OCI-LY1 (cell line): ENCODE results near the gene COL18A1.

Experiments
- H2AFZ ChIP-seq: fragments of 200-600 bp; sonication (generic), shearing (Covaris generic); 2 replicates; pipeline ENCODE4 v1.6.0; 2014; ENCODE audit warnings: antibody characterized with exemption, mild to moderate bottlenecking, low read length
- H3F3A ChIP-seq: fragments of 200-600 bp; sonication (generic), shearing (Covaris generic); 2 replicates; pipeline ENCODE4 v1.6.0; 2014; ENCODE audit warnings: mild to moderate bottlenecking, antibody characterized with exemption, low read length, moderate library complexity; ENCODE audit not compliant: insufficient read depth
- H3K27ac ChIP-seq: fragments of 200-600 bp; sonication (generic); 2 replicates; pipeline ENCODE4 v1.5.1; 2014; ENCODE audit warnings: low read length, mixed run types, mild to moderate bottlenecking, low read depth; ENCODE audit not compliant: poor library complexity, severe bottlenecking
- H3K27me3 ChIP-seq: fragments of 200-600 bp; sonication (generic); 2 replicates; pipeline ENCODE4 v1.6.0; 2014; ENCODE audit warnings: antibody characterized with exemption, mild to moderate bottlenecking, low read length, moderate library complexity; ENCODE audit not compliant: insufficient read depth
- H3K36me3 ChIP-seq: fragments of 200-600 bp; sonication (generic); 2 replicates; pipeline ENCODE4 v1.6.1; 2014; ENCODE audit warnings: mild to moderate bottlenecking, antibody characterized with exemption, low read length, moderate library complexity, mixed read lengths; ENCODE audit not compliant: insufficient read depth
- H3K4me1 ChIP-seq: fragments of 200-600 bp; sonication (generic); 2 replicates; pipeline ENCODE4 v1.5.1; 2014; ENCODE audit warnings: mild to moderate bottlenecking, low read length, moderate library complexity; ENCODE audit not compliant: insufficient read depth, severe bottlenecking
- H3K4me2 ChIP-seq: fragments of 200-600 bp; sonication (generic), shearing (Covaris generic); 2 replicates; pipeline ENCODE4 v1.6.1; 2014; ENCODE audit warnings: low read length
- H3K4me3 ChIP-seq: fragments of 200-600 bp; sonication (generic); 2 replicates; pipeline ENCODE4 v1.5.1; 2014; ENCODE audit warnings: low read length, low read depth, mild to moderate bottlenecking, mixed read lengths; ENCODE audit not compliant: poor library complexity, severe bottlenecking
- H3K79me2 ChIP-seq: fragments of 200-600 bp; shearing (Covaris generic); 2 replicates; pipeline ENCODE4 v1.6.1; 2016; ENCODE audit warnings: mixed run types, low read length, mixed read lengths; ENCODE audit not compliant: insufficient read depth
- H3K9ac ChIP-seq: fragments of 200-600 bp; sonication (generic), shearing (Covaris generic); 2 replicates; pipeline ENCODE4 v1.6.1; 2014; ENCODE audit warnings: mild to moderate bottlenecking, low read length, mixed read lengths
- H3K9me2 ChIP-seq: fragments of 200-600 bp; sonication (generic), shearing (Covaris generic); 2 replicates; pipeline ENCODE4 v1.6.1; 2014; ENCODE audit warnings: low read depth, mild to moderate bottlenecking, low read length, mixed read lengths
- H3K9me3 ChIP-seq: fragments of 200-600 bp; shearing (Covaris generic); 2 replicates; pipeline ENCODE4 v1.6.1; 2014; ENCODE audit warnings: low read length, mixed read lengths
- H4K20me1 ChIP-seq: fragments of 200-600 bp; sonication (generic), shearing (Covaris generic); 2 replicates; pipeline ENCODE4 v1.6.0; 2016; ENCODE audit warnings: mild to moderate bottlenecking, low read length; ENCODE audit not compliant: insufficient read depth
- EZH2 ChIP-seq: fragments of 200-600 bp; sonication (generic), shearing (Covaris generic); IDR thresholded peaks from 2 replicates; pipeline ENCODE4 v1.8.0; 2017; ENCODE audit warnings: borderline replicate concordance, mixed run types, mild to moderate bottlenecking, antibody characterized with exemption, low read length, moderate library complexity, mixed read lengths
- TF ChIP-seq, protein P1 (sequence below): fragments of 200-600 bp; sonication (generic), shearing (Covaris generic); IDR thresholded peaks from 2 replicates; pipeline ENCODE4 v1.5.1; 2017; ENCODE audit warnings: mild to moderate bottlenecking, antibody characterized with exemption, low read length, moderate library complexity, mixed read lengths

Gene COL18A1

DNA sequence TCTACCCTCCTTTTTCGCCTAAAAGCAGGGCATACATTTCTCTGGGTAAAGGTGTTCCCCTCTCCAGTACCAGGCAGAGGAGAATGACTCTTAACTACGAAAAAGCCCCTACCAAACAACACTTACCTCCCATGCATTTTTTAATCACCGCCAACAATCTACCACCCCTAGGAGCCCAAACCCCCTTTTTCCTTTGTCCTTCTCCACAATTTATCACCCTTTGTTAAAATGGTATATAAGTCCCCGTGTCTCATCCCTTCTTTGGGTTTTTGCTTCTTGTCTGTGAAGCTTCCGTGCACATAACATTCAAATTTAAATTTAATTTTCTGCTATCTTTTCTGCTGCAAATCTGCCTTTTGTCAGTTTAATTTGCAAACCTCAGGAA, 27.6 kb upstream of the COL18A1 start:
- Histone ChIP-seq H3K9me3 (no peaks in the 10 kb centered on the region), H4K20me1 (no peaks in the 10 kb centered on the region), H3K4me2 (no peak overlapping the region), H3K4me3 (no peak overlapping the region), H3K27me3 (peaks cover under 1% of the 10 kb centered on the region; the same call in 1 of the 2 replicates), H3F3A (no peaks in the 10 kb centered on the region), H3K79me2 (no peaks in the 10 kb centered on the region), H3K4me1 (no peaks in the 10 kb centered on the region), H3K9ac (no peak overlapping the region), H3K27ac (no peak overlapping the region), H3K36me3 (no peaks in the 10 kb centered on the region), H2AFZ (no peak overlapping the region), H3K9me2 (no peaks in the 10 kb centered on the region)
- no peak for TF ChIP-seq EZH2
- TF ChIP-seq, protein P1, sequence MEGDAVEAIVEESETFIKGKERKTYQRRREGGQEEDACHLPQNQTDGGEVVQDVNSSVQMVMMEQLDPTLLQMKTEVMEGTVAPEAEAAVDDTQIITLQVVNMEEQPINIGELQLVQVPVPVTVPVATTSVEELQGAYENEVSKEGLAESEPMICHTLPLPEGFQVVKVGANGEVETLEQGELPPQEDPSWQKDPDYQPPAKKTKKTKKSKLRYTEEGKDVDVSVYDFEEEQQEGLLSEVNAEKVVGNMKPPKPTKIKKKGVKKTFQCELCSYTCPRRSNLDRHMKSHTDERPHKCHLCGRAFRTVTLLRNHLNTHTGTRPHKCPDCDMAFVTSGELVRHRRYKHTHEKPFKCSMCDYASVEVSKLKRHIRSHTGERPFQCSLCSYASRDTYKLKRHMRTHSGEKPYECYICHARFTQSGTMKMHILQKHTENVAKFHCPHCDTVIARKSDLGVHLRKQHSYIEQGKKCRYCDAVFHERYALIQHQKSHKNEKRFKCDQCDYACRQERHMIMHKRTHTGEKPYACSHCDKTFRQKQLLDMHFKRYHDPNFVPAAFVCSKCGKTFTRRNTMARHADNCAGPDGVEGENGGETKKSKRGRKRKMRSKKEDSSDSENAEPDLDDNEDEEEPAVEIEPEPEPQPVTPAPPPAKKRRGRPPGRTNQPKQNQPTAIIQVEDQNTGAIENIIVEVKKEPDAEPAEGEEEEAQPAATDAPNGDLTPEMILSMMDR = no peak

DNA sequence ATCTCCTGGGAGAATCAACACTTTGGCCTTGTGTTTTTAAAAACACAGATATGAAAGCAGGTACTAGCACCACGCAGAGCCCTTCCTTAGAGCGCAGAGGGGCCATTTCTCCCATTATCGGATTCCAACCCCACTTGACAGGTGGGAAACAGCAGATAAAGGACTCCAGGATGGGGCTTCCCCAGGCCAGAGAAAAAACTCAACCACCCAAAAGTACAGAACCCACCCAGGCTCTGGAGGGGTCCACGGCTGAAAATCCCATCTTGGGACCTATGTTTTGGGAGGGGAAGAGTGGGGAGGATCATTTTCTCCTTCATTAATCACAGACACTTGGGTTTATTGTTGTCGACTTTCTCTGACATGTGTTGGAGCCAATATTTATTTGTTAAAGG, 27.1 kb upstream of the COL18A1 start:
- no peak overlapping the region for H3K4me3 ChIP-seq
- H3K9me3 ChIP-seq = no peaks in the 10 kb centered on the region
- H3K27me3 ChIP-seq = peaks cover 4% of the 10 kb centered on the region; the same call in 1 of the 2 replicates
- H3K4me2 ChIP-seq = no peak overlapping the region
- no peak overlapping the region for H3K27ac ChIP-seq
- H3K4me1 ChIP-seq = no peaks in the 10 kb centered on the region
- no peaks in the 10 kb centered on the region for H3K36me3 ChIP-seq
- H3K9ac ChIP-seq = no peak overlapping the region
- no peak for TF ChIP-seq EZH2
- TF ChIP-seq, protein P1 = no peak
- no peaks in the 10 kb centered on the region for H4K20me1 ChIP-seq
- no peaks in the 10 kb centered on the region for H3K79me2 ChIP-seq
- no peaks in the 10 kb centered on the region for H3F3A ChIP-seq
- H2AFZ ChIP-seq = no peak overlapping the region
- H3K9me2 ChIP-seq = no peaks in the 10 kb centered on the region

DNA sequence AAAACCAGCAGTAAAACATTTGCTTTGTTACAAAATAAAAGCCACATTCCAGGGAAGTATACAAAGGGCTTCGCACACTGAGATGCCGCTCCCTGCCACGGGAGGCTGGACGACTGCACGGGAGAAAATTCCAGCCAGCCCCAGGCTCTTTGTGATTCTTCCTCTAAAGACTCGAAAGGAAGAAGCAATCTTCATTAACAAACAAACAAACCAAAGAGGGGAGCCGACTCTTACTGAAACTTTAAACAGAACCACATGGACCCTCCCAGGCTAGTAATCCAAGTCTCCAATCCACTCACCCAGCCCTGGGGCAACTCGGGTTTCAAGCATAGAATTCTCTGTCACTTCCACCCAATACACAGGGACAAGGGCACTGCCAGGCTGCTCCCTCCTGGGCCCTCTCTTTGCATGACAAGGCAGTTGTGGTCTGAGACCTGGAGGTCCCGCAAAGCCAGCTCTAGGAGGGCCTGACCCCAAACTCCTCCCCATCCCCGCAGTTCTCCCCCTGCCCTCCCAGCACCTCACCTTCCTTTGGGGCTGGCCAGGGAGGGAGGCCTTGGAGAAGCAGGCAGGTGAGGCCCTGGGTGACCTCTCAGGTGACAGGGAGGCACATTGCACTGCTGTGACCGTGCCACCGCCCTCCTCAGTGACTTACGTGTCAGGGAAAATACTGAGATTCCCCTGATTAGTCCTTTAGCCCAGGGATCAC, 26.6 kb upstream of the COL18A1 start:
- no peaks in the 10 kb centered on the region for H3K4me1 ChIP-seq
- no peak overlapping the region for H3K4me3 ChIP-seq
- H4K20me1 ChIP-seq = no peaks in the 10 kb centered on the region
- H3K4me2 ChIP-seq = no peak overlapping the region
- no peaks in the 10 kb centered on the region for H3K79me2 ChIP-seq
- no peaks in the 10 kb centered on the region for H3F3A ChIP-seq
- H3K27ac ChIP-seq = no peak overlapping the region
- H3K27me3 ChIP-seq = peaks cover 4% of the 10 kb centered on the region; the same call in 1 of the 2 replicates
- no peak overlapping the region for H3K9ac ChIP-seq
- no peaks in the 10 kb centered on the region for H3K36me3 ChIP-seq
- no peaks in the 10 kb centered on the region for H3K9me3 ChIP-seq
- H3K9me2 ChIP-seq = no peaks in the 10 kb centered on the region
- no peak overlapping the region for H2AFZ ChIP-seq
- TF ChIP-seq, protein P1 = no peak
- TF ChIP-seq EZH2 = no peak
